Fibroblast of skin of back (primary cell): ENCODE data around the gene GLOD5.

Source experiments
- DNase-seq: peaks from one replicate; pipeline ENCODE4 v3.0.0-alpha.2; 2013

The GLOD5 gene

DNA sequence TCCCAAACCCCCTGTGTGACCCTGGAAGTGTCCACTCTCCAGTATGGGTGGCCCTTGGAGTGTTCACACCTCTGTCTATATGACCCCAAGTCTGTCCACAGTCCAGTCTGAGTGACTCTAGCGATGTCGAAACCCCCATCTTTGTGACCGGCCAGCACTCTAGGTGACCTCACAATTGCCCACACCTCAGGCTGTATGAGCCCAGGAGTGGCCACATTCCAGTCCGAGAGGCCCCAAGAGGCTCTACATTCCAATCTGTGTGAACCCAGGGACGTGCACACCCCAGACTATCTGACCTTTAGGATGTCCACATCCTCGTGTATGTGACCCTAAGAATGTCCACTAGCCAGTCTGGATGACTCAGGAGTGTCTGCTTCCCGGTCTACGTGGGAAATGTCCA lies 7.3 kb upstream of the GLOD5 start:
- no peak for DNase-seq

DNA sequence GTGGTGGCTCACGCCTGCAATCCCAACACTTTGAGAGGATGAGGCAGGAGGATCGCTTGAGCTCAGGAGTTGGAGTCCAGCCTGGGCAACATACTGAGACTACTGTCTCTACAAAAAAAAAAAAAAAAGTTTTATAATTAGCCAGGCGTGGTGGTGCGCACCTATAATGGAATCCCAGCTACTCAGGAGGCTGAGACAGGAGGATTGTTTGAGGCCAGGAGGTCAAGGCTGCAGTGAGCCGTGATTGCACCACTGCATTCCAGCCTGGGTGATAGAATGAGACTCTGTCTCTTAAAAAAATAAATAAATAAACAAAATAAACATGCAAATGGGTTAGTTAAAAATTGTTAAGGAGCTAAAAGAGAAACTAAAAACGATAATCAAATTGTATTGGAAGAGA lies 7.7 kb downstream of the GLOD5 start:
- no peak for DNase-seq

DNA sequence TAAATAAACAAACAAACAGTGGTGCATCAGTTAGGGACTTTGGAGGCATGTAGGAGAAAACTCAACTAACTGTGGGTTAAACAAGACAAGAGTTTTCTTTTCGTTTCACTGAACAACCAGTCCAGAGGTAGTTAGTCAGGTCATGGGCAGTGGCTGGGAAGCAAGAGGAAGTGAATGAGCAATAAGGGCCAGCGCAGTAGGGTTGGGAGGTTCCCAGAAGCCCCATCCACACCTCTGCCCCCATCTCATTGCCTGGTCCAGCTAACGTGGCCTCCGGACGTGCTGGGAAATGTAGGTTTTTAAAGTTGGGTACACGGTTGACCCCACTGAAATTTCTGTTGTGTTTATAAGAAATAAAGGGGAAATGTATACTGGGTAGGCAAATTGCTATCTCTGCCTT lies 8.7 kb downstream of the GLOD5 start:
- DNase-seq: no peak

DNA sequence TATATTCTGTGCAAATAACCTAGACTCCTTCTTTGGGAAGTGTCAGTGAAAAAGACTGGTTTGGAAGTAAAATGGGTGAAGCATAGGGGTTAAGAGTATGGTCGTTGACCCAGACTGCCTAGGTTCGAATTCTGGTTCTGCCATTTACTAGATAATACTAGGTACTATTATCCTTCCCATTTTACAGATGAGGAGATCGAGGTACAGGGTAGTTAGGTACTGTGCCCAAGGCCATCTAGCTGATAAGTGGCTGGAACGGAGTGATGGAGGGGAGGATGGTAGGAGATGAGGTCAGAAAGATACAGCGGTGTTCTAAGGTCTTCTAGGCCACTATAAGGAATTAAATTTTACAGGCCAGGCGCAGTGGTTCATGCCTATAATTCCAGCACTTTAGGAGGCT lies 11.1 kb downstream of the GLOD5 start:
- no peak for DNase-seq

DNA sequence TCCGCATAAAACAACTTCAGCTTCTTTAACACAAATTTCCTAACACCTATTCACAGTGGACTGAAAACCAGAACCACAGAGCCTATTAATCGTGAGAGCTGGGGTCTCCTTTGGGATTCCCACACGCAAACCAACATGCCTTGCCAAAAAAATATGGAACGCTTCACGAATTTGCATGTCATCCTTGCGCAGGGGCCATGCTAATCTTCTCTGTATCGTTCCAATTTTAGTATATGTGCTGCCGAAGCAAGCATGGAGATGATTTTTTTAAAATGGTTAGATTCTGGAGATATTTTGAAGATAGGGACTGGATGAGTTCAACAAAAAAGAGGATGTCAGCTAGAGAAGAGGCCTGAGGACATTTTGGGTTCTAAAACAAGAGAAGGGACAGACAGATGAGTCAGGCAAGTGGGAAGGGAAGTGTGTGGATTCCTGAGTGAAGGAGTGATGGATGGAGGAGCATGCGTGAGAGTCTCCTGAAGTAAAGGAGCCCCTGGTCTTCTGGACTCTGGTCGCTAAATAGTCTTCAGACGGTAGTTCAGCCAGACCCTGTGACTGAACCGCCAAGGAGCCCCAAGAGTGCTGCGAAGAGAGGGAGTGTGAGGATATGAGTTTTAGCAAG lies 15.4 kb downstream of the GLOD5 start:
- DNase-seq: no peak

DNA sequence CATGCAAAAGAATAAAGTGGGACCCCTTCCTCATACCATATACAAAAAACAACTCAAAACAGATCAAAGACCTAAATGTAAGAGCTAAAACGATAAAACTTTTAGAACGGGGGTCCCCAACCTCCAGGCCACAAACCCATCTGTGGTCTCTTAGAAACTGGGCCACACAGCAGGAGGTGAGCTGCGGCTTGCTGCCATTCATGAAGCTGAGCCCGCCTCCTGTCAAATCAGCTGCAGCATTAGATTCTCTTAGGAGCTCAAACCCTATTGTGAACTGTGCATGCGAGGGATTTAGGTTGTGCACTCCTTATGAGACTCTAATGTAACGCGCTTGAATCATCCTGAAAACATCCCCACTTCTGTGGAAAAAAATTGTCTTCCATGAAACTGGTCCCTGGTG lies 17.9 kb downstream of the GLOD5 start:
- DNase-seq: no peak

DNA sequence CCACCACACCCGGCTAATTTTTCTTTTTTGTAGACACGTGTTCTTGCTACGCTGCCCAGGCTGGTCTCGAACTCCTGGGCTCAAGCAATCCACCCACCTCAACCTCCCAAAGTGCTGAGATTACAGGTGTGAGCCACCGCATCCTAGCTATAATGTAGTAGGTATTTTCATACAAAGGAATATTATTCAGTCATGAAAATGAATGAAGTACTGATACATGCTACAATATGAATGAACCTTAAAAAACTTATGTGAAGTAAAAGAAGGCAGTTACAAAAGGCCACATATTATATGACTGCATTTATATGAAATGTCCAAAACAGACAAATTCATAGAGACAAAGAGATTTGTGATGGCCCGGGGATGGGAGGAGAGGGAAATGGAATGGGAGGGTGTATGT lies 20.2 kb downstream of the GLOD5 start:
- no peak for DNase-seq

DNA sequence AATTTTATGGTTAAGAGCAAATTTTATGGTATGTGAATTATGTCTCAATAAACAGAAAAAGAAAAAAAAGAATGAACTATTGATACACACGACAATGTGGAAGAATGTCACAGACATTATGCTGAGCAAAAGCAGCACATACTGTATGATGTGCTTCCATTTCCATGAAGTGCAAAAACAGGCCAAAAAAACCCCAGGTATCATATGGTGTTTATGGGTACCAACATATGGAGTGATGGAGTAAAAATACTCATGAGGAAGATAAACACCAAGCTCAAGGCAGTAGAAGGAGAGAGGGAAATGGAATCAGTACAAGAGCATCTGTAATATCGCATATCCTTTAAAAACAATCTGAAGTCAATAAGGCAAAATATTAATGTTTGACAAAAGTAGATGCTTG lies 20.7 kb downstream of the GLOD5 start:
- no peak for DNase-seq

DNA sequence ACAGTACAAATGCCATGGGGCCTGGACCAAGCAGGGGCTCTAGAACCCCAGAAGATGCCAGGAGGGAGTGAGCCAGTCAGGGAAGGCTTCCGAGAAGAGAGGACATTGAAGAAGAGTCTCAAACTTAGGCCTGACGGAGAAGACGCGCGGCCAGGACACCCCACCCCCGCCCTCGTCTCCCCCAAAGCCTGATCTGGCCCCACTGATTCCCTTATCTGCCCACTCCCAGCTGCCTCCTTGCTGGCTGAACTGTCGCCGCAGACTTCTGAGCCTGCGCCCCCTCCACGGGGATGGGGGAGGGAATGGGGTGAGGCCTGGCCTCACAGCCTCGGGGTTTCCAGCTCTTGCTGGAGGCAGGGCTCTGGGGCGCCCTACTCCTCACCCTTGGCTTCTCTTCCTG lies 21.2 kb downstream of the GLOD5 start:
- no peak for DNase-seq

DNA sequence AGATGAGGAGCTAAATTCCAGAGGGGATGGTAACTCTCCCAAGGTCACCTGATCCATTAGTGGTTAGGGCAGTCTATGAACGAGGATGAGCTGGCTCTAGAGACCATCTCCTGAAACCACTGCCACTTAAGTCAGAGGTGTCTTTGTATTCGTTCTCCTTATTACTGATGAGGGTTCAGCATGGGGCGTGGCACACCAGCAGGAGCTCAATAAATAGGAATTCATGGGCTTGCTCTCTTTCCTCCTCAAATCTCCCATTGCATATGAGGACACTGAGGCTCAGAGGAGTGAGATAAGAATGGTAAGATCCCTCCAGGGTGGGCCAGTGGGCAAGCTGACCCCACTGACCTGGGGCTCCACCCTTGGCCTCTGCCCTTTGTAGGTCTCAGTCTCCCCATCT lies 23.2 kb downstream of the GLOD5 start:
- no peak for DNase-seq

DNA sequence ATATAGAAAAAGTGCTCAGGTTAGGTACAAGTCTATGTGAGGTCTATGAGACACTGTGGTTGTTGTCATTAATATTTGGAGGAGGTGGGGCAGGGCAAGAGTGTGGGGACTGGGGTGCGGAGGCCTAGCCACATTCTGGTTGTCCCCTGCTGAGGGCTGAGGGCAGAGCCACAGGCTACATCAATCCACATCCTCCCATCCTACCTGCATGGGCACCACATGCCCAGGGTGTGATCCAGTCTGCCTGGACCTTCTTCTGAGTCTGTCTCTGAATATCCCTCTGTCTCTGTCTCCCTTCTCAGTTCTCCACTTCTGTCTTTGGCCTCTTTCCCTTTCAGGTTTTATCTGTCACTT lies 23.6 kb downstream of the GLOD5 start:
- no peak for DNase-seq

DNA sequence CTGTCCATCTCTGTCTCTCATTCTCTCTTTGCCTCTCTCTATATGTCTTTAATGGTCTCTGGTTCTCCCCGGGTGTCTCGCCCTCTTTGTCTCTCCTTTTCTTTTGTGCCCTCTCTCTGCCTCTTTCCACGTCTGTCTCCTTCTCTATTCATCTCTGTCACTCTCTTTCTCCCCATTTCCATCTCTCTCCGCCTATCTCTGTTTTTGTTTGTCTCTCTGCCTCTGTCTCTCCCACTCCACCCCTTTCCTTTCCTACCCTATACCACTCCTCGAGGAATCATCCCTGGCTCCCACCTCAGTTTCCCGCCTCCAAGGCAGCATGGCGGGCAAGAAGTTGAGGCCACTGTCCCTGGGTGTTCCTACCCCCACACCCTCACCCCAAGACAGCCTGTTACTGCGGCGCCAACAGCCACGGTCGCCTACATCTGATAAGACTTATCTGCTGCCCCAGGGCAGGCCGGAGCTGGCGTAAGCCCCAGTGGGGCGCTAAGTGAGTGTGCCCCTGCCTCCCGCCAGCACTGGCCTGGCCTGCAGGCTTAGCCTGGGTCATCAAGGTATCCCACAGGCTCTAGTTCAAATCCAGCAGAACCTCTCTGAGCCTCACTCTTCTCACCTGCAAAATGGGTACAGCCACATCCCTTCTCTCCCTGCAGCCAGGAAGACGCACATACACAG lies 24.1 kb downstream of the GLOD5 start:
- no peak for DNase-seq

DNA sequence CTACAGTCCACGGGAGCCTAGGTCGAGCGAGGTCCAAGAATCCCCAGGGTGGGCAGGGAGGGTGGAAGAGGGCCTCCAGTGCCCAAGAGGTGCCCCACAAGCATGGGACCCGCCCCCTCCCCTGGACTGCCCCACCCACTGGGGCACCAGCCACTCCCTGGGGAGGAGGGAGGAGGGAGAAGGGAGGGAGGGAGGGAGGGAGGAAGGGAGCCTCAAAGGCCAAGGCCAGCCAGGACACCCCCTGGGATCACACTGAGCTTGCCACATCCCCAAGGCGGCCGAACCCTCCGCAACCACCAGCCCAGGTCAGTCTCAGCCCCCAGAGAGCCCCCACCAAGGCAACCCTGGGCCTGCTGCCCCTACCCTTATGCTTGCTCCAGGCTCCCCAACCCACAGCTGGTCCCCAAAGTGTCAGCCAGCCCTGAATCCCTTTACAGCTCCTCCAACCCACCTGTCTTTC lies 24.8 kb downstream of the GLOD5 start, which contains the start of gene GATA1:
GATA1 (plus strand) TSS at position 250 of the 460 bp plus-strand sequence. CDS start 4,520 bp downstream, outside the sequence.
- no peak for DNase-seq

DNA sequence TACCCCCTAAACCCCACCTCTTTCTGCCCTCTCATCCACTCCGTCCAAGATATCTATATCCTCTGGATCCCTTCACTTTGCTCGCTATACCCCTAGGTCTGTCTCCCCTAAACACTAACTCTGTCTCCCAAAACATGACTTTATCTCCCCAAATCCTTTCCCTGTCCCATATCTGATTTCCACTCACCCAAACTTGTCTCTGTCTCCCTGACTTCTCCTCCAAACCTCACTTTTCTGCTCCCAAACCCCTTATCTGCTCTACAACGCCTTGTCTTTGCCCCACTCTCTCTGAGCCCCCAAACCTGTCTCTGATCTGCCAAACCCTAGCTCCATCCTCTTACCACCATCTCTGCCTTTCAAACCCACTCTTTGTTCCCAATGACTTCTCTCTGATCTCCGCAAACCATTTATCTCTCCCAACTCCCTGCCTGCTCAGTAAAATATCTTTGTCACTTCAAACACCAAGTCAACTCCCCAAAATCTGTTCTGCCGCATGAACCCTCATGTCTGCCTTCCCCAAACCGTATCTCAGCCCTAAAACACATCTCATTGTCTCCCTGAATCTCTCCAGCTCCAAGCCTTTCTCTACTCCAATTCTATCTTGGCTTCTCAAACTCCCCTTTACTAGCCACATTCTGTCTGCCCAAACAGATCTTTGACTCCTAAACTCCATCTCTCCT lies 25.4 kb downstream of the GLOD5 start:
- no peak for DNase-seq

DNA sequence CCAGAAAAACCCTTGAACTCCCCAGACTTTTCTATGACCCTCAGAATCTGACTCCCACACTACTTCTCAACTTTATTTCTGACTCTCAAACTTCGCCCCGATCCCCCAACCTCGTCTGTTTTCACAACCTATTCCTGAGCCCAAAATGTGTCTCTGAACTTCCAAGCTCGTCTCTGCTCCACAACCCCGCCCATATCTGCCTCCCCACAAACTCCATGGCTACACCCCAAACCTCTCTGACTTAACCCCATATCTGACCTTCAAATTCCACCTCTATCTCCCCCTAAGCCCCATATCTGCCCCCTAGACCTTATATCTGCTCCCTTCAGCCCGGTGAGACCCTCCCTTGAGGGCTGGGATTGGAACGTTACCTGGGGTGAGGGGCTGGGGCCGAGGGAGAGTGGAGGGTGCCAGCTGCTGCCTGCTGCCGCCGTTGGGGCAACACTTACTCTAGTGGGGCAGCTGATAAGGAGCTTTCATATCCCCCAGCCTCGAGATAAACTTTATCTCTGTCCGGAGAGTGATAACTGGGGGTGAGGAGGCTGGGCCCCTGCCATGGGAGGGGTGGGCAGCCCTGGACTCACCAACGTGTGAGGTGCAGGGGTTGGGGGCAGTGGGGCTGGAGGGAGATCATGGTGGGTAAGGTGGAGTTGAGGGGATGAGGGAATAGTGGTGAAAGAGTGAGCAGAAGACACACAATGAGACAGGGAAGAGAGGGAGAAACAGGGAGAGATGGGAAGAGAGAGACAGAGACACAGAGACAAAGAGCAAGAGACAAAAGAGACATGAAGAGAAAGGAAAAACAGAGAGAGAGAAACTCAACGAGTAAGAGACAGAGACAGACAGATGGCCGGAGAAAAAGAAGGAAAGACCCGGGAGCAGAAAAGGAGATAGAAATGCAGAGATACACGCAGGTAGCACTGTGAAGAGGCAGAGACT lies 26.2 kb downstream of the GLOD5 start:
- no peak for DNase-seq

DNA sequence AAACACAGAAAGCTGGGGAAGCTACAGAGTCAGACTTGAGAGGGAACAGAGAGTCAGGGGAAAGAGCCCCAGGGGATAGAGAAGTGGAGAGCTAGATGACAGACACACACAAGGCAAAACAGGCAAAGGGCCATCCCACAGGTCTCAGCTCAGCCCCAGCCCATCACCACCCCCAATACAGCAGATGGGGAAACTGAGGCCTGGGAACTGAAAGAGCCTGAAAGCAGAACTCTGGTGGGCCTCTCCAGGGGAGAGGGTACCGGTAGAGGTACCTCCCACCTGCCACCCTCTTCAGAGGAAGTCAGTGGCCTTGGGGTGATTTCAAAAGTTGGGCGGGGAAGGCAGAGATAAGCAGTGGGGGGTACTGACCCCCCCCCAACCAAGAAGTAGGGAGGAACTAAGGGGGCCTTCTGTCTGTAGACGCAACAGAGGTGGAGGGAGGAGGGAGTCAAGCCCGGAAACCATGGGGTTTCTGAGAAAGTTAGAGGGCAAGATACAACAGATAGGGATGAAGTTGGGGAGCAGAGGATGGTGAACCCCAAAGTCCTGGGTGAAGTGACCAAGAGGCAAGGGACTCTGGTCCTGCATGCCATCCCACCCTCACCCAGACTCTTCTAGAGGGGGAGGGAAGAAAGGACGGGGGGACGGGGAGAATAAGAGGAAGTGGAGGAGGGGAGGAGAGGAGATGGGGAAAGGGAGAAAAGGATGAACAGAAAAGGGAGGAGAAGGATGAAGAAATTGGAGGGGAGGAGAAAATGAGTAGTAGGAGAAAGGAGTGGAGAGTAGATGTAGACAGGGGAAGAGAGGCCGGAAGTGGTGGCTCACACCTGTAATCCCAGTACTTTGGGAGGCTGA lies 28.0 kb downstream of the GLOD5 start:
- no peak for DNase-seq

DNA sequence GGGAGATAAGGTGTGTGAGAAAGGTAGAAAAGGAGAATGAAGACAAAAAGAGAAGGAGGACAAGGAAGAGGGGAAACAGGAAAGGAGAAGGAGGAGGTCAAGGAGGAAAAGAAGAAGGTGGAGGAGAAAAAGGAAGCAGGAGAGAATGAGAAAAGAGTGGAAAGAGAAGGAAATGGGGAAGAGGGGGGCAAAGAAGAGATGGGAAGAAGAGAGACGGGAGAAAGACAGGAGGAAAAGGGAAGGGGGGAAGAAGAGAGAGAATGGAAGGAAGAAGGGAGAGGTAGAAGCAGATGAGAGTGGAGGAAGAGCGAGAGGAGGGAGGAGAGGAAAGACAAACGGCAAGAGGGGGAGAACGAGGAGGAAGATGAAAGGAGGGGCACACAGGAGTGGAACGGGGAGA lies 28.9 kb downstream of the GLOD5 start:
- no peak for DNase-seq

DNA sequence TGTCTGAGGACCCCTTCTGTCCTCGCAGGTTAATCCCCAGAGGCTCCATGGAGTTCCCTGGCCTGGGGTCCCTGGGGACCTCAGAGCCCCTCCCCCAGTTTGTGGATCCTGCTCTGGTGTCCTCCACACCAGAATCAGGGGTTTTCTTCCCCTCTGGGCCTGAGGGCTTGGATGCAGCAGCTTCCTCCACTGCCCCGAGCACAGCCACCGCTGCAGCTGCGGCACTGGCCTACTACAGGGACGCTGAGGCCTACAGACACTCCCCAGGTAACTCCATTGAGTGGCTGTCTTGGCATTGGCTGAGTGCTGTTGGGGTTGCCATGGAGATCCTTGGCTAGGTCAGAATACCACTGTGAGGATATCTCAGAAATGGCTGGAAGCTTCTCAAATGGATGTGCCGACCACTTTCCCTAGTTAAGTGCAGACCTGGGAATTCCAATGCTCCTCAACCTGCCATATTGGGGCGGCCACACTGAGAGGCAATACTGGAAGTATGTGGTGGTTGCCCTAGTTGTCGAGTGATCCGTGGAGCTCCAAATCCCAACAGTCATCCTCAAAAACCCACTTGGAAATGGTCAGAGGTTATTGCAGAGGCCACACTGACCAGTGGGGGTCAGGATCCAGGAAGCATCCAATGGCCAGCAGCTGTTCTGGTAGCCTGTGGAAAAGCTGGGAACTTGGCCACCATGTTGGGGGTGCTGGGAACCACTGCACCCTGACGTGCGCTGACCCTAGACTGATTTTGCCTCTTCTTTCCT lies 29.7 kb downstream of the GLOD5 start:
- DNase-seq: no peak

DNA sequence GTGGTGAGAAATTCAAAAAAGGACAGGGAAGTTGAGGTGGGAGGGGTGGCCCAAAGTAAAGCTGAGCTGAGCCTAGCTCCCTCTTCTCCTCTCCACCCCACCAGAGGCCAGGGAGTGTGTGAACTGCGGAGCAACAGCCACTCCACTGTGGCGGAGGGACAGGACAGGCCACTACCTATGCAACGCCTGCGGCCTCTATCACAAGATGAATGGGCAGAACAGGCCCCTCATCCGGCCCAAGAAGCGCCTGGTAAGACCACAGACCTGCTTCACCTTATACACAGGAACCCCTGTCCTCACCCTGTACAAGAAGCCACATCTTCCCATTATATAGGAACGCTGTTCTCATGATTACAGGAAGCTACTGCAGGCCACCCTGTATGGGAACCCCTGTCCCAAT lies 30.7 kb downstream of the GLOD5 start:
- DNase-seq: no peak

DNA sequence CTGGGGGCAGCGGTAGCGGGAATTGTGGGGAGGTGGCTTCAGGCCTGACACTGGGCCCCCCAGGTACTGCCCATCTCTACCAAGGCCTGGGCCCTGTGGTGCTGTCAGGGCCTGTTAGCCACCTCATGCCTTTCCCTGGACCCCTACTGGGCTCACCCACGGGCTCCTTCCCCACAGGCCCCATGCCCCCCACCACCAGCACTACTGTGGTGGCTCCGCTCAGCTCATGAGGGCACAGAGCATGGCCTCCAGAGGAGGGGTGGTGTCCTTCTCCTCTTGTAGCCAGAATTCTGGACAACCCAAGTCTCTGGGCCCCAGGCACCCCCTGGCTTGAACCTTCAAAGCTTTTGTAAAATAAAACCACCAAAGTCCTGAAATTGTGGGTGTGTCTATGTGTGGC lies 32.4 kb downstream of the GLOD5 start:
- no peak for DNase-seq

DNA sequence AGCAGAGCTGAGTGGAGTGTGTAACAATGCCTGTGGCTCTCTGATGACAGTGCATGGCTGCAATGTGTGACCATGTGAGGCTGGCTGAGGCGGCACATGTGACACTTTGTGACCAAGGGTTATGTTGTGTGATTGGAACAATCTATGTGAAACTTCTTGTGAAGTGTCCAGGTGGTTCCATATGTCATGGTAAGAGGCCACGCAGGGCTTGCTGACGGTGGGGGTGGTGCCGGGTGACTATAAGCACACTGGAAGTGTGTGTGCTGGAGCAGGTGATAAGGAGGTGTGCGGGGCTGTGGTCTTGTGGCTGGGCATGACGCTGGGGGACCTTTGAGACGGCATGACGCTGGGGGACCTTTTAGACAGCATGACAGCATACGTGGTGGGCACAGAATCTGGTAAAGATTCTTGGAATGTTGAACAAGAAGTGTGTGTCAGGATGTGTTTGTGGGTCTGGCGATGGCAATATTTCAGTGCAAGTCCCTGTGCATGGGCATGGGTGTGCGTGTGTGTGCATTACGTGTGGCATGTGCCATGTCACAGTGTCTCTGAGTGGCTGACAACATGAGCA lies 32.9 kb downstream of the GLOD5 start:
- no peak for DNase-seq
